MCF 10A (cell line): ENCODE data around the gene RAD51B. TPM values are rescaled to one million over a fixed set of nuclear protein-coding genes. Genes with fewer than 3 reads are reported as not detected.

ENCODE experiments used
- BruUV-seq: library from RNA; stranded (reverse); fragments of 400-500 nt; replicated peaks from 2 replicates; lab custom pipeline; 2021; lab: Mats Ljungman, UMichigan
- CTCF ChIA-PET: fragments of 300-600 bp; sonication (Branson Sonifier 250); formaldehyde crosslinking; extraction: SDS; loops from one replicate; lab custom pipeline; 2021; ENCODE audit warnings: antibody characterized with exemption, inconsistent platforms; lab: Yijun Ruan, JAX
- POLR2A ChIA-PET: fragments of 300-600, 350-650 bp; sonication (Branson Sonifier 250); formaldehyde crosslinking; extraction: SDS; loops from one replicate; lab custom pipeline; 2020; ENCODE audit warnings: antibody characterized with exemption, inconsistent platforms; lab: Yijun Ruan, JAX
- DNase-seq: peaks from one replicate; pipeline ENCODE4 v3.0.0-alpha.2; 2018; ENCODE audit not compliant: unreplicated experiment
- H3K27ac Mint-ChIP-seq: one replicate; pipeline ENCODE4 v1.8.0; 2022; ENCODE audit warnings: mild to moderate bottlenecking, low read depth, mixed read lengths; ENCODE audit not compliant: unreplicated experiment
- H3K27me3 Mint-ChIP-seq: one replicate; pipeline ENCODE4 v1.8.0; 2022; ENCODE audit warnings: mixed read lengths; ENCODE audit not compliant: insufficient read depth, unreplicated experiment
- H3K36me3 Mint-ChIP-seq: one replicate; pipeline ENCODE4 v1.8.0; 2022; ENCODE audit warnings: mild to moderate bottlenecking, moderate library complexity, mixed read lengths; ENCODE audit not compliant: insufficient read depth, unreplicated experiment
- H3K4me1 Mint-ChIP-seq: one replicate; pipeline ENCODE4 v1.8.0; 2022; ENCODE audit warnings: mixed read lengths; ENCODE audit not compliant: insufficient read depth, unreplicated experiment
- H3K4me3 Mint-ChIP-seq: one replicate; pipeline ENCODE4 v1.8.0; 2022; ENCODE audit warnings: mild to moderate bottlenecking, moderate library complexity, mixed read lengths; ENCODE audit not compliant: unreplicated experiment
- H3K9me3 Mint-ChIP-seq: one replicate; pipeline ENCODE4 v1.8.0; 2022; ENCODE audit warnings: mixed read lengths; ENCODE audit not compliant: unreplicated experiment
- CTCF ChIP-seq: fragments of 200-600 bp; IDR thresholded peaks from one replicate; pipeline ENCODE4 v1.8.0; 2022; ENCODE audit warnings: antibody characterized with exemption, mild to moderate bottlenecking; ENCODE audit not compliant: unreplicated experiment
- intact Hi-C: fragments of 100-400 bp; cut with micrococcal nuclease; formaldehyde crosslinking; loops from 2 replicates; pipeline ENCODE4 v1.14.1; 2022
- total RNA-seq: library from RNA; stranded (reverse); gene quantifications from 2 replicates; pipeline ENCODE4 v1.2.3, GENCODE V29; 2022

The RAD51B gene
- total RNA-seq, 1 experiment from 2014 or later: 14.6 TPM

- Mint-ChIP-seq H3K27me3 (no peaks in the 10 kb centered on the region), H3K9me3 (no peaks in the 10 kb centered on the region), H3K4me3 (no peak overlapping the region), H3K27ac (no peak overlapping the region), H3K4me1 (no peaks in the 10 kb centered on the region), H3K36me3 (no peaks in the 10 kb centered on the region)
- BruUV-seq: no TSS peak
- ChIA-PET POLR2A (interaction anchor here (0.6 to 1.4 kb wide), 2 partner anchors 10 to 11 kb away, joined by 3 read pairs; no protein-coding TSS in a partner anchor), CTCF (no interaction called here)
- DNase-seq: no peak
- intact Hi-C loops: no loop called here
- no peak for TF ChIP-seq CTCF
Observed at GRCh38 chr14:68203871-68204270, 384.3 kb downstream of the RAD51B start.

- H3K27me3 Mint-ChIP-seq: no peaks in the 10 kb centered on the region
- peaks cover 13% of the 10 kb centered on the region for H3K4me1 Mint-ChIP-seq
- POLR2A ChIA-PET: interaction anchor here (0.5 to 1.8 kb wide), 2 partner anchors 16 to 151 kb away, joined by 3 to 6 read pairs; no protein-coding TSS in a partner anchor
Observed at GRCh38 chr14:68208218-68208617, 388.6 kb downstream of the RAD51B start.

GRCh38 chr14:68208626-68209317, 389.2 kb downstream of the RAD51B start:
- intact Hi-C loops: no loop called here
- no peaks in the 10 kb centered on the region for H3K9me3 Mint-ChIP-seq
- ChIA-PET CTCF (no interaction called here), POLR2A (interaction anchor here (0.5 to 3.2 kb wide), 4 partner anchors 11 to 151 kb away, joined by 3 to 24 read pairs (median 4); no protein-coding TSS in a partner anchor)
- no peak for DNase-seq
- H3K4me1 Mint-ChIP-seq: peaks cover 13% of the 10 kb centered on the region
- no peak for TF ChIP-seq CTCF
- BruUV-seq: no TSS peak
- no peaks in the 10 kb centered on the region for H3K36me3 Mint-ChIP-seq
- H3K27ac Mint-ChIP-seq: no peak overlapping the region
- no peak overlapping the region for H3K4me3 Mint-ChIP-seq
- no peaks in the 10 kb centered on the region for H3K27me3 Mint-ChIP-seq

More at GRCh38 chr14:68208218-68208617, 388.6 kb downstream of the RAD51B start:
- TF ChIP-seq CTCF: no peak
- intact Hi-C loops: no loop called here
- CTCF ChIA-PET: no interaction called here
- Mint-ChIP-seq H3K4me3 (no peak overlapping the region), H3K27ac (no peak overlapping the region), H3K9me3 (no peaks in the 10 kb centered on the region), H3K36me3 (no peaks in the 10 kb centered on the region)
- DNase-seq: no peak
- BruUV-seq: no TSS peak

- BruUV-seq: no TSS peak
Observed at GRCh38 chr14:68210729-68211299, 391.2 kb downstream of the RAD51B start.

More at GRCh38 chr14:68210729-68211299, 391.2 kb downstream of the RAD51B start:
- TF ChIP-seq CTCF: no peak
- DNase-seq: peak; percentile 79
- ChIA-PET CTCF (interaction anchor here (1.3 kb wide), 1 partner anchor 50 kb away, joined by 4 read pairs; no protein-coding TSS in a partner anchor), POLR2A (interaction anchor here (0.7 to 3.2 kb wide), 17 partner anchors 9 to 1098 kb away, joined by 3 to 24 read pairs (median 4); no protein-coding TSS in a partner anchor)
- intact Hi-C loops: loop anchor here (2.0 kb wide), 1 partner anchor 70 kb away; no protein-coding TSS in a partner anchor
- Mint-ChIP-seq H3K4me1 (peaks cover 13% of the 10 kb centered on the region), H3K27ac (peak overlapping the region; percentile 87), H3K9me3 (no peaks in the 10 kb centered on the region), H3K4me3 (peak overlapping the region; percentile 56), H3K27me3 (no peaks in the 10 kb centered on the region), H3K36me3 (no peaks in the 10 kb centered on the region)
